Measurements from ENCODE around the gene CCDC124. TPM values are rescaled to one million over a fixed set of nuclear protein-coding genes. Genes with fewer than 3 reads are reported as not detected.
"Not testable (repeated sequence)": the region's sequence is repeated elsewhere in the genome, so short reads cannot be mapped to it uniquely, and the experiment has no call there.

Gene CCDC124
- total RNA-seq, 1 donor from 2014 or later = 122 TPM

GRCh38 chr19:17910791-17911360 lies 21.9 kb upstream of the CCDC124 start:
- no peak for TF ChIP-seq CTCF (conservative IDR thresholded peaks at IDR 0.05)
- no peaks in the 10 kb centered on the region for H3K27me3 Mint-ChIP-seq (ENCODE audit: low read depth)
- no peak for DNase-seq (ENCODE audit: low read depth, low spot score)
- no peak overlapping the region for H3K27ac Mint-ChIP-seq (ENCODE audit: unreplicated experiment)
- H3K36me3 Mint-ChIP-seq (ENCODE audit: low read depth) = no peaks in the 10 kb centered on the region
- no peak overlapping the region for H3K4me3 Mint-ChIP-seq
- H3K9me3 Mint-ChIP-seq = no peaks in the 10 kb centered on the region
- no peaks in the 10 kb centered on the region for H3K4me1 Mint-ChIP-seq

- no peak overlapping the region for H3K4me3 Mint-ChIP-seq
- no peak for DNase-seq (ENCODE audit: low read depth, low spot score)
- no peak for TF ChIP-seq CTCF (conservative IDR thresholded peaks at IDR 0.05)
- no peaks in the 10 kb centered on the region for H3K9me3 Mint-ChIP-seq
- no peaks in the 10 kb centered on the region for H3K4me1 Mint-ChIP-seq
- no peaks in the 10 kb centered on the region for H3K27me3 Mint-ChIP-seq (ENCODE audit: low read depth)
- no peaks in the 10 kb centered on the region for H3K36me3 Mint-ChIP-seq (ENCODE audit: low read depth)
- H3K27ac Mint-ChIP-seq (ENCODE audit: unreplicated experiment) = no peak overlapping the region
Observed at GRCh38 chr19:17915940-17916593, 16.7 kb upstream of the CCDC124 start.

- H3K9me3 Mint-ChIP-seq; H3K27ac Mint-ChIP-seq (ENCODE audit: unreplicated experiment); DNase-seq (ENCODE audit: low read depth, low spot score); H3K4me1 Mint-ChIP-seq; H3K36me3 Mint-ChIP-seq (ENCODE audit: low read depth); H3K27me3 Mint-ChIP-seq (ENCODE audit: low read depth); H3K4me3 Mint-ChIP-seq: not testable (repeated sequence)
Observed at GRCh38 chr19:17918151-17918550, 14.7 kb upstream of the CCDC124 start.

- not testable (repeated sequence) for H3K27me3 Mint-ChIP-seq (ENCODE audit: low read depth)
Observed at GRCh38 chr19:17919122-17919521, 13.7 kb upstream of the CCDC124 start.

GRCh38 chr19:17920527-17920926 lies 12.3 kb upstream of the CCDC124 start:
- no peak for DNase-seq (ENCODE audit: low read depth, low spot score)
- H3K9me3 Mint-ChIP-seq = no peaks in the 10 kb centered on the region
- no peak for TF ChIP-seq CTCF (conservative IDR thresholded peaks at IDR 0.05)
- no peak overlapping the region for H3K27ac Mint-ChIP-seq (ENCODE audit: unreplicated experiment)
- H3K27me3 Mint-ChIP-seq (ENCODE audit: low read depth) = peaks cover 3% of the 10 kb centered on the region
- H3K4me1 Mint-ChIP-seq = no peaks in the 10 kb centered on the region
- H3K36me3 Mint-ChIP-seq (ENCODE audit: low read depth) = no peaks in the 10 kb centered on the region
- no peak overlapping the region for H3K4me3 Mint-ChIP-seq

More at GRCh38 chr19:17919122-17919521, 13.7 kb upstream of the CCDC124 start:
- H3K36me3 Mint-ChIP-seq (ENCODE audit: low read depth); DNase-seq (ENCODE audit: low read depth, low spot score); H3K27ac Mint-ChIP-seq (ENCODE audit: unreplicated experiment); H3K4me3 Mint-ChIP-seq; H3K9me3 Mint-ChIP-seq; H3K4me1 Mint-ChIP-seq: not testable (repeated sequence)

GRCh38 chr19:17922138-17922537 lies 10.7 kb upstream of the CCDC124 start:
- no peak for DNase-seq (ENCODE audit: low read depth, low spot score)
- peaks cover 10% of the 10 kb centered on the region for H3K27me3 Mint-ChIP-seq (ENCODE audit: low read depth)
- H3K4me3 Mint-ChIP-seq = no peak overlapping the region
- H3K27ac Mint-ChIP-seq (ENCODE audit: unreplicated experiment) = no peak overlapping the region
- H3K36me3 Mint-ChIP-seq (ENCODE audit: low read depth) = no peaks in the 10 kb centered on the region
- no peaks in the 10 kb centered on the region for H3K9me3 Mint-ChIP-seq
- H3K4me1 Mint-ChIP-seq = no peaks in the 10 kb centered on the region
- no peak for TF ChIP-seq CTCF (conservative IDR thresholded peaks at IDR 0.05)
